Gastrocnemius medialis (tissue), 4 donors: Measurements from ENCODE around the gene ATP1B3.

Experiments used
- CTCF ChIP-seq, 5 experiments: fragments of 450-650 bp in 3 of 5; fragments of 200-600 bp in 2 of 5; sonication (generic) in 2 of 5; IDR thresholded peaks in 4 of 5; conservative IDR thresholded peaks in 1 of 5; 1 replicate in 4 of 5; 2 replicates in 1 of 5; pipeline ENCODE4 v1.5.1; 2016 to 2019; ENCODE audit warnings: antibody characterized with exemption in 5 of 5, mild to moderate bottlenecking in 3 of 5, moderate library complexity in 3 of 5
- POLR2A ChIP-seq, 2 donors: fragments of 450-650 bp; IDR thresholded peaks; one replicate each; pipeline ENCODE4 v1.6.1; 2017; ENCODE audit warnings: antibody characterized with exemption in 2 of 2, mild to moderate bottlenecking in 2 of 2, moderate library complexity in 2 of 2

- no peak for TF ChIP-seq POLR2A (IDR thresholded peaks at IDR 0.05)
- TF ChIP-seq CTCF (IDR thresholded peaks at IDR 0.05 in 4 of 5, conservative IDR thresholded peaks at IDR 0.05 in 1 of 5): no peak
Observed at GRCh38 chr3:141928631-141929270, 52.3 kb downstream of the ATP1B3 start.
